ENCODE measurements around the gene RAB2B. TPM values are rescaled to one million over a fixed set of nuclear protein-coding genes. Genes with fewer than 3 reads are reported as not detected.

The RAB2B gene
- polyA plus RNA-seq, 3 donors: 2.1 to 9.9 (median 5.1) TPM

GRCh38 chr14:21494902-21495762 is 18.4 kb upstream of the RAB2B start:
- peaks cover 84 to 97% of the 10 kb centered on the region in 2 donors for H3K36me3 ChIP-seq (replicated peaks in 1 of 2; ENCODE audit: control insufficient read depth in 1 of 2, insufficient read depth in 2 of 2, low read length in 2 of 2)
- H3K27me3 ChIP-seq (ENCODE audit: control insufficient read depth in 2 of 2, insufficient read depth in 2 of 2, low read length in 2 of 2): no peaks in the 10 kb centered on the region
- H3K9me3 ChIP-seq (replicated peaks in 1 of 2; ENCODE audit: control insufficient read depth in 1 of 2, insufficient read depth in 1 of 2, low read length in 2 of 2): no peaks in the 10 kb centered on the region
- peaks cover 5% of the 10 kb centered on the region for H3K79me2 ChIP-seq (ENCODE audit: insufficient read depth, low read length)
- H3K4me3 ChIP-seq (replicated peaks in 1 of 3; ENCODE audit: low read depth in 2 of 3, low read length in 3 of 3): no peak overlapping the region
- H3K9ac ChIP-seq (ENCODE audit: insufficient read depth, low read length, poor library complexity, severe bottlenecking): no peak overlapping the region
- H4K20me1 ChIP-seq (ENCODE audit: insufficient read depth, low read length): peaks cover 8% of the 10 kb centered on the region
- peak overlapping the region in 4 of 7 donors; percentile 24 to 85 (median 59) for H3K27ac Mint-ChIP-seq
- no peak for DNase-seq
- H3K4me1 ChIP-seq (ENCODE audit: control insufficient read depth in 1 of 2, insufficient read depth in 2 of 2, low read length in 2 of 2): no peaks in the 10 kb centered on the region
- no CpG with 5 or more reads among the region's 2 CpGs for WGBS (ENCODE audit: insufficient coverage)
- H3K9me3 Mint-ChIP-seq: no peaks in the 10 kb centered on the region
- intact Hi-C loops (cut with micrococcal nuclease): loop anchor here in 1 of 2 donors (5.0 kb wide), 1 partner anchor 62 kb away; no protein-coding TSS in a partner anchor
- TF ChIP-seq, protein P1, sequence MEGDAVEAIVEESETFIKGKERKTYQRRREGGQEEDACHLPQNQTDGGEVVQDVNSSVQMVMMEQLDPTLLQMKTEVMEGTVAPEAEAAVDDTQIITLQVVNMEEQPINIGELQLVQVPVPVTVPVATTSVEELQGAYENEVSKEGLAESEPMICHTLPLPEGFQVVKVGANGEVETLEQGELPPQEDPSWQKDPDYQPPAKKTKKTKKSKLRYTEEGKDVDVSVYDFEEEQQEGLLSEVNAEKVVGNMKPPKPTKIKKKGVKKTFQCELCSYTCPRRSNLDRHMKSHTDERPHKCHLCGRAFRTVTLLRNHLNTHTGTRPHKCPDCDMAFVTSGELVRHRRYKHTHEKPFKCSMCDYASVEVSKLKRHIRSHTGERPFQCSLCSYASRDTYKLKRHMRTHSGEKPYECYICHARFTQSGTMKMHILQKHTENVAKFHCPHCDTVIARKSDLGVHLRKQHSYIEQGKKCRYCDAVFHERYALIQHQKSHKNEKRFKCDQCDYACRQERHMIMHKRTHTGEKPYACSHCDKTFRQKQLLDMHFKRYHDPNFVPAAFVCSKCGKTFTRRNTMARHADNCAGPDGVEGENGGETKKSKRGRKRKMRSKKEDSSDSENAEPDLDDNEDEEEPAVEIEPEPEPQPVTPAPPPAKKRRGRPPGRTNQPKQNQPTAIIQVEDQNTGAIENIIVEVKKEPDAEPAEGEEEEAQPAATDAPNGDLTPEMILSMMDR (IDR thresholded peaks at IDR 0.05): no peak
- peaks cover 73 to 98% of the 10 kb centered on the region in 2 donors for H3K36me3 Mint-ChIP-seq
- no peak overlapping the region for H3K4me2 ChIP-seq (replicated peaks; ENCODE audit: extremely low read depth, low read length, poor library complexity, severe bottlenecking)
- no peak overlapping the region for H2AFZ ChIP-seq (ENCODE audit: insufficient read depth, low read depth, low read length, poor library complexity, severe bottlenecking)
- H3K4me1 Mint-ChIP-seq: no peaks in the 10 kb centered on the region
- no peak overlapping the region for H3K4me3 Mint-ChIP-seq
- H3K27me3 Mint-ChIP-seq (ENCODE audit: low read depth in 3 of 3): peaks cover 0 to 2% (median 2%) of the 10 kb centered on the region in 3 donors
- no peak overlapping the region for H3K27ac ChIP-seq (ENCODE audit: low read depth in 1 of 2, low read length in 2 of 2)

- Histone ChIP-seq H3K27ac (ENCODE audit: low read depth in 1 of 2, low read length in 2 of 2) (no peak overlapping the region), H3K4me1 (ENCODE audit: control insufficient read depth in 1 of 2, insufficient read depth in 2 of 2, low read length in 2 of 2) (no peaks in the 10 kb centered on the region), H2AFZ (ENCODE audit: insufficient read depth, low read depth, low read length, poor library complexity, severe bottlenecking) (no peak overlapping the region), H4K20me1 (ENCODE audit: insufficient read depth, low read length) (peaks cover 31% of the 10 kb centered on the region), H3K9me3 (replicated peaks in 1 of 2; ENCODE audit: control insufficient read depth in 1 of 2, insufficient read depth in 1 of 2, low read length in 2 of 2) (no peaks in the 10 kb centered on the region), H3K9ac (ENCODE audit: insufficient read depth, low read length, poor library complexity, severe bottlenecking) (no peak overlapping the region), H3K27me3 (ENCODE audit: control insufficient read depth in 2 of 2, insufficient read depth in 2 of 2, low read length in 2 of 2) (no peaks in the 10 kb centered on the region), H3K79me2 (ENCODE audit: insufficient read depth, low read length) (peaks cover 36% of the 10 kb centered on the region), H3K4me3 (replicated peaks in 1 of 3; ENCODE audit: low read depth in 2 of 3, low read length in 3 of 3) (no peak overlapping the region), H3K36me3 (replicated peaks in 1 of 2; ENCODE audit: control insufficient read depth in 1 of 2, insufficient read depth in 2 of 2, low read length in 2 of 2) (peaks cover 50 to 78% of the 10 kb centered on the region in 2 donors), H3K4me2 (replicated peaks; ENCODE audit: extremely low read depth, low read length, poor library complexity, severe bottlenecking) (no peak overlapping the region)
- H3K4me1 Mint-ChIP-seq: peaks cover 2% of the 10 kb centered on the region
- no CpG with 5 or more reads among the region's 1 CpG for WGBS (ENCODE audit: insufficient coverage)
- intact Hi-C loops (cut with micrococcal nuclease): no loop called here
- no peak for DNase-seq
- TF ChIP-seq, protein P1 (IDR thresholded peaks at IDR 0.05): no peak
- no peak overlapping the region for H3K4me3 Mint-ChIP-seq
- no peaks in the 10 kb centered on the region for H3K27me3 Mint-ChIP-seq (ENCODE audit: low read depth in 3 of 3)
- peak overlapping the region in 1 of 7 donors; percentile 15 for H3K27ac Mint-ChIP-seq
- H3K36me3 Mint-ChIP-seq: peaks cover 51 to 81% of the 10 kb centered on the region in 2 donors
- H3K9me3 Mint-ChIP-seq: no peaks in the 10 kb centered on the region
Observed at GRCh38 chr14:21486640-21487087, 9.9 kb upstream of the RAB2B start.

All from CD14-positive monocyte (primary cell).